ENCODE measurements around the gene P2RX6. TPM values are rescaled to one million over a fixed set of nuclear protein-coding genes. Genes with fewer than 3 reads are reported as not detected.

The P2RX6 gene
- total and polyA plus RNA-seq, 2 experiments from 2014 or later, result not detected

GRCh38 chr22:21015466-21016006 lies 571 bp downstream of the P2RX6 start (continued):
- TF ChIP-seq CTCF (conservative IDR thresholded peaks at IDR 0.05; ENCODE audit: low read depth in 2 of 2), result no peak
- no peak for TF ChIP-seq CREB1 (CRISPR knock-in tag; IDR thresholded peaks at IDR 0.05; ENCODE audit: low read depth)
- no peak for TF ChIP-seq JUNB (IDR thresholded peaks at IDR 0.05; ENCODE audit: unreplicated experiment)

GRCh38 chr22:21016644-21017420 lies 1.9 kb downstream of the P2RX6 start:
- Histone ChIP-seq H3K4me1 (ENCODE audit: insufficient read depth) (peaks cover 11% of the 10 kb centered on the region), H3K79me2 (replicated peaks; ENCODE audit: insufficient read depth) (no peaks in the 10 kb centered on the region), H3K27ac (ENCODE audit: low read depth) (no peak overlapping the region), H2AFZ (no peak overlapping the region), H3K27me3 (ENCODE audit: insufficient read depth) (no peaks in the 10 kb centered on the region), H3F3A (replicated peaks; ENCODE audit: low read depth) (no peaks in the 10 kb centered on the region), H4K20me1 (replicated peaks; ENCODE audit: insufficient read depth) (no peaks in the 10 kb centered on the region), H3K36me3 (ENCODE audit: insufficient read depth) (no peaks in the 10 kb centered on the region), H3K9me2 (ENCODE audit: insufficient read depth) (no peaks in the 10 kb centered on the region), H3K4me2 (no peak overlapping the region), H3K4me3 (no peak overlapping the region)
- no peaks in the 10 kb centered on the region for H3K36me3 Mint-ChIP-seq (ENCODE audit: low read depth)
- ATAC-seq (no peak), DNase-seq (ENCODE audit: low spot score) (no peak)
- no peak overlapping the region; the same call in 2 of the 3 replicates for H3K4me3 Mint-ChIP-seq
- peaks cover 19% of the 10 kb centered on the region; the same call in 2 of the 3 replicates for H3K4me1 Mint-ChIP-seq
- H3K27me3 Mint-ChIP-seq (ENCODE audit: insufficient read depth, low read depth, poor library complexity), result peaks cover 21% of the 10 kb centered on the region
- H3K27ac Mint-ChIP-seq, result no peak overlapping the region
- H3K9me3 Mint-ChIP-seq, result peaks cover 2% of the 10 kb centered on the region; the same call in 2 of the 3 replicates
- TF ChIP-seq CTCF (conservative IDR thresholded peaks at IDR 0.05; ENCODE audit: low read depth in 2 of 2) (no peak), EZH2 (IDR thresholded peaks at IDR 0.05; ENCODE audit: low read depth, unreplicated experiment) (no peak), ZNF462 (CRISPR knock-in tag; IDR thresholded peaks at IDR 0.05) (no peak), NANOG (IDR thresholded peaks at IDR 0.05; ENCODE audit: borderline replicate concordance) (no peak), POLR2AphosphoS5 (IDR thresholded peaks at IDR 0.05; ENCODE audit: low read depth) (no peak), STAT1 (IDR thresholded peaks at IDR 0.05; ENCODE audit: unreplicated experiment) (no peak), ETS1 (IDR thresholded peaks at IDR 0.05) (no peak), JUNB (IDR thresholded peaks at IDR 0.05; ENCODE audit: unreplicated experiment) (no peak), ZNF331 (CRISPR knock-in tag; IDR thresholded peaks at IDR 0.05; ENCODE audit: low read depth) (no peak), ZNF114 (CRISPR knock-in tag; IDR thresholded peaks at IDR 0.05) (no peak), CREB1 (CRISPR knock-in tag; IDR thresholded peaks at IDR 0.05; ENCODE audit: low read depth) (no peak)
